ENCODE measurements around the gene UBE2H.
"Not testable (repeated sequence)": the region's sequence is repeated elsewhere in the genome, so short reads cannot be mapped to it uniquely, and the experiment has no call there.

UBE2H gene

DNA sequence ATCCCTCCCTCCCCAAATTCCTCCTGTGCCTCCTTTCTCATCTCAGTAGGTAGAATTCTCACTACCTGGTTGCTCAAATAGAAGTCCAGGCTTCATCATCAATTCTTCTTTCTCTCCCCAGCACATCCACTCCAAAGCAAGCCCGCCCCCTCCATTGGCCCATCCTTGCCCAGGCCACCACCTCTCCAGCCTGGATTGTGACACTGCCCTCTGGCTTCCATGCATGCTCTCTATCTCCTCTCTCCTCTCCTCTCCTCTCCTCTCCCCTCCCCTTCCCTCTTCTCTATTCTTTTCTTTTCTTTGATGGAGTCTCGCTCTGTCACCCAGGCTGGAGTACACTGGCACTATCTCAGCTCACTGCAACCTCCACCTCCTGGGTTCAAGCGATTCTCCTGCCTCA, 144.9 kb downstream of the UBE2H start:
- no peak for DNase-seq (ENCODE audit: low spot score)

GRCh38 chr7:129804890-129805719, 147.7 kb downstream of the UBE2H start:
- DNase-seq (ENCODE audit: low spot score): no peak

- no peak for DNase-seq (ENCODE audit: low spot score)
Observed at GRCh38 chr7:129804111-129804889, 148.5 kb downstream of the UBE2H start.

- no peak for DNase-seq (ENCODE audit: low spot score)
Observed at GRCh38 chr7:129803546-129804081, 149.1 kb downstream of the UBE2H start.

DNA sequence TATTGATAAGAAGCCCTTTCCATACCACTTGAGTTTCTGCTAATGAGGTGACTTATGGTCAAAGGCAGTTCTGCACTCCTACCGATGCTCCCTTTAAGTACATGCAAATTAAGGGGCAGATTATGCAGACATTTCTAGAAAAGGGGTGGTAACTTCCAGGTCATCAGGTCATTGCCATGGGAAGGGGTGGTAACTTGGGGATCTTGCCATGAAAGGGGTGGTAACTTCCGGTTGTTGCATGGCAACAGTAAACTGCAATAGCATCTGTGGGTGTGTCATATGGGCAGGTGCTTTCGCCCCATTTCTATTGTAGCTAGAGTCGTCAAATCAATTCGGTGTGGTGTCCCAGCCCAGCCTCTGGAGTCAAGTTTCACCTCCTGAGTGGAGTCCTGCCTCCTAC, 150.9 kb downstream of the UBE2H start:
- no peak for DNase-seq (ENCODE audit: low spot score)

DNA sequence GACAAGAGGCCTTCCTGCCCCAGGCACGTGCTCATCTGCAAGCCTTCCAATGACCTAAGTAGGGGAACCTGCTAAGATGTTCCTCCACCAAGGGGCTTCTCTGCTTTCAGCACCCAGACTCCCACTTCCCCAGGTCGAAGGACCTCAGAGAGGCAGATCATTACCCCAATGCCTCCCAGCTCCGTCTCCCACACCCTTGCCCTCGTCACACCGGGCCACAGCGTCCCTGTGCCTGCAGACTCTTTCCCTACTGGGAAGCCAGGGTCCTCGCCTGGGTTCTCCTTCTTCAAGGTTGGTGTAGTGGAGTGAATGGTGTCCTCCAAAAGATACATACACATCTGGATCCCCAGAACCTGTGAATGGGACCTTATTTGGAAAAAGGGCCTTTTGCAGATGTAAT, 151.9 kb downstream of the UBE2H start:
- DNase-seq (ENCODE audit: low spot score): no peak

GRCh38 chr7:129799350-129799955, 153.3 kb downstream of the UBE2H start:
- DNase-seq (ENCODE audit: low spot score): no peak

- no peak for DNase-seq (ENCODE audit: low spot score)
Observed at GRCh38 chr7:129798616-129799349, 154.0 kb downstream of the UBE2H start.

DNA sequence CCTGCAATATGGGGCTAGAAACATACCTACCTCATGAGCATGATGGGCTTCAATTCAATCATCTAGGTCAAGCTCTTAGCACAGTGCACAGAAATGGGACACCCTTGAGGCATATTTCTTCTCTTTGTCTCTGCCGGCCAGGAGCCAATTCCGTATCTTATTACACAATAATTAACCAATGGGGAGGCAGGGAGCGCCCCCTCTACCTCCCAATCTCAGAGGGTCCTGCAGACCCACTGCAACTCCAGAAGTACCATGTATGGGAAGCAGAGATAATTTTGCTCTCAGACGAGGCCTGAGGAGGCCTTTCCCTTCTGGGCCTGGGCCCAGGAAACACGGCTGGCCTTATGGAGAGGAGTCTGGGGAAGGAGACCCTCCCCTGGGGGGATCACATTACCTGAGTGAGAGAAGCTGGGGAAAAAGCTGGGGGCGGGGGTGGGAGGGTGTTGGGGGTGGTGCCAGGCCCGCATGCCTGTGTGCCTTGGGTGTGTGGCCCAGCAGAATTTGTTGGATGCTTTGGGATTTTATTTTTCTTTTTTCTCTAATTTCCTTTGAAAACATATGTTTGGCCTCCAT, 155.5 kb downstream of the UBE2H start:
- no peak for DNase-seq (ENCODE audit: low spot score)

DNA sequence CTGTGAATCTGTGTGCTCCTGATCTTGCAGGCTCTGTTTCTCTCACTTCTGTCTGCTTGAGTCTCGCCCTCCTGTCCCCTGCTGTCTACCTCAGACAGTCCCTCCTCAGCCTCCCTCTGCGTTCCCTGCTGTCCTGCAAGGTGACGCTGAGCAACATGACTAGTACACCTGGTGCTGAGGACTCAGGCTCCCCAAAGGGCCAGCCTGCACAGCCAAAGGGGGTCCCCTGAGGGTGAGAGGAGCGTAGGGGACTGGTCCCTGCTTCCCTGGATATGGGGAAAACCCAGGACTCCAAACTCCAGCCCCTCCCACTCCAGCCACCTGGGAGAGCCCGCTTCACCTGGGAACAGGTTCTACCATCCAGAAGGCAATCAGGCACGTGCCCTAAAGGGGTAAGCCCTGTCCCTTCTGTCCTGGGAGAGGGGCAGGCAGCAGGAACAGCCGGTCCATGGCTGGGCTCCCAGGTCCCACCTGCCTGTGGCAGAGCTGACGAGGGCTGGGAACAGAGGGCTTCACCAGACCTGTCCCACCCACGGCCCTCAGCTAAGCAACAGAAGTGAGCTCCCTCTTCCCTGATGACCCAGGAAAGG, 156.5 kb downstream of the UBE2H start:
- no peak for DNase-seq (ENCODE audit: low spot score)

DNA sequence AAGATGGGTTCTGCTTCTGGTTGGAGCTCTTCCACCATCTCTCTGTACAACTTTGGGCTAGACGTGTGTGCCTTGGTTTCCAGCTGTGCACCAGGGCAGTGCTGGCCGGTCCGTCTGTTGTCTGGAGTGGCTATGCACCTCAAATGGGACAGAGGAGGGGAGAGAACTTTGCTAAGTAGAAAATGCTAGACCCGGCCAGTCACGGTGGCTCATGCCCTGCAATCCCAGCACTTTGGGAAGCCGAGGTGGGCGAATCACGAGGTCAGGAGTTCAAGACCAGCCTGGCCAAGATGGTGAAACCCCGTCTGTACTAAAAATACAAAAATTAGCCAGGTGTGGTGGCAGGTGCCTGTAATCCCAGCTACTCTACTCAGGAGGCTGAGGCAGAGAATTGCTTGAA, 158.3 kb downstream of the UBE2H start:
- DNase-seq (ENCODE audit: low spot score): not testable (repeated sequence)

GRCh38 chr7:129793506-129794310, 159.1 kb downstream of the UBE2H start:
- no peak for DNase-seq (ENCODE audit: low spot score)

- no peak for DNase-seq (ENCODE audit: low spot score)
Observed at GRCh38 chr7:129792721-129793120, 160.0 kb downstream of the UBE2H start.

- no peak for DNase-seq (ENCODE audit: low spot score)
Observed at GRCh38 chr7:129790136-129790535, 162.6 kb downstream of the UBE2H start.

DNA sequence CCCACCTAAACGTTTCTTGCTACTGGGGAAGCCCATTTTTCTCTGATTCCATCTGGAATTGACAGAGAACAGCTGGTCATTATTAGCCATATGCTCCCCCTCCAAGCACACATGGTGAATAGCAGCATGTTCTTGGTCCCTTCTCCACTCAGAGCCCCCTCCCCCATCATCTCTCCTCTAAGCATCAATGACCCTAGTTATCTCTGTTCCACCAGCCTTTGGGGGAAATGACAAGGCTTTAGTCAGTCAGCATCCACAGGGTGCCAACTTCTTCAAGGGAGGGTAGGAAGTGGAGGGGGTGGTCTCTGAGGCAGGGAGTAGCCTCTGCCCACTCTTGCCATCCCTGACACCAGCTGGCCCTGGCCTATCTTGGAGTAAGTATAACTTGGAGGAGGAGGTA, 163.1 kb downstream of the UBE2H start:
- DNase-seq (ENCODE audit: low spot score): no peak

DNA sequence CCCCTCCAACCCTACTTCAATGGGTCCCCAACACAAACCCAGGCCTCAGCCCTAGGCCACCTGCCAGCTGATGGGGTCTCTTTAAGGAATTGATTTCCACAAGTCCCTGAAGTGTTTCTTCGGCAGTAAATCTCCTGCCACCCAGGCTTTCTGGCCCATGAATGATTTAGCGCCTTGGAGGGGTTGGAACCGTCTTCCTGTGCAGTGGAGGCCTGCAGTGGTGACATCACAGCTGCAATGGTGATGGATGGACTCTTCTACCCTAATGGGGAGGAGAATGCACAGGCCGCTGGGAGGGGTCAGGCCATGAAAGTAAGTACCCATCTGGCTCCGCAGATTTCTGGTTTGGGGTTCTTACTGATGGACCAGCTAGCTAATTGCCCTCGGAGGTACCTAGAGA, 163.8 kb downstream of the UBE2H start:
- DNase-seq (ENCODE audit: low spot score): no peak

DNA sequence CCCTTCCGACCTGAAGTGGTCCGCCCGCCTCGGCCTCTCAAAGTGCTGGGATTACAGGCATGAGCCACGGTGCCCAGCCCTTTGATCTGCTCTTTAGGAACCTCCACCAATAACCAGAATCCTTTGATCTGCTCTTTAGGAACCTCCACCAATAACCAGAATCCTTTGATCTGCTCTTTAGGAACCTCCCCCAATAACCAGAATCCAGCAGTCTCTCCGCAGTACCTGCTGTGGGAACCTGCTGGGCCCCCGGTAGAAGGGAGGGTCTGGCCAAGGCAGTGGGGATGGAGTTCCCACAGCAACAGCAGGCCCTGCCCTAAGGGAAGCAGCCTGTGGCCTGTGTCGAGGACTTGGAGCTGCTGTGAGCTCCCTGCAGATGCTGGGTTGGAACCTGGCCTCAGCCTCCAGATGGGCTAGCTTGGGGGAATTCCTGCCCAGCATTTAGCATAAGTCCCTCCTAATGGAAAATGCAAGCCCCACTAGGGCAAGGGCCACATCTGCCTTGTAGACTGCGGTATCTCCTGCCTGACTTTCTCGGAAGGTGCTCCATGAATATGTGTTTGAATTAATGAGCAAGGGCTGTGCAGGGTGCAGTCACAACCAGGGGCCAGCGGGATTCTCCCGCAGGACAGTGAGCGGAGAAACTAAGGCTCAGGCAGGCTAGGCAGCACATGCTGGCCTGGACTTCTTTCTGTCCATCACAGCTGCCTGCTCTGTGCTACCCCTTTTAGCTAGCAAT, 165.8 kb downstream of the UBE2H start:
- DNase-seq (ENCODE audit: low spot score): no peak

GRCh38 chr7:129785685-129786514, 166.9 kb downstream of the UBE2H start:
- no peak for DNase-seq (ENCODE audit: low spot score)

All from COLO829 (cell line).